Liver (tissue), 3 donors: Measurements from ENCODE around the gene GABRG2.

Source experiments
- GABPA ChIP-seq, 2 donors: IDR thresholded peaks in 1 of 2; conservative IDR thresholded peaks in 1 of 2; 2 replicates each; pipeline ENCODE4 v1.6.1; 2016; ENCODE audit warnings: antibody characterized with exemption in 2 of 2, mild to moderate bottlenecking in 1 of 2, moderate library complexity in 1 of 2
- SP1 ChIP-seq: IDR thresholded peaks from 2 replicates; pipeline ENCODE4 v1.6.1; 2018; ENCODE audit warnings: antibody characterized with exemption, mild to moderate bottlenecking
- YY1 ChIP-seq: IDR thresholded peaks from 2 replicates; pipeline ENCODE4 v1.6.1; 2016; ENCODE audit warnings: antibody characterized with exemption, mild to moderate bottlenecking
- TF ChIP-seq, protein P1 (sequence below): fragments of 150-350 bp; IDR thresholded peaks from 2 replicates; pipeline ENCODE4 v1.5.1; 2017; ENCODE audit warnings: improper control_type of control experiment, low read depth, low read length; ENCODE audit not compliant: missing input control
- TF ChIP-seq, protein P2 (sequence below): IDR thresholded peaks from 2 replicates; pipeline ENCODE4 v1.6.1; 2016; ENCODE audit warnings: antibody characterized with exemption
- TF ChIP-seq, protein P3 (sequence below): IDR thresholded peaks from 2 replicates; pipeline ENCODE4 v1.6.1; 2016; ENCODE audit warnings: antibody characterized with exemption
- donor health status: healthy.
- donor health status: healthy.

DNA sequence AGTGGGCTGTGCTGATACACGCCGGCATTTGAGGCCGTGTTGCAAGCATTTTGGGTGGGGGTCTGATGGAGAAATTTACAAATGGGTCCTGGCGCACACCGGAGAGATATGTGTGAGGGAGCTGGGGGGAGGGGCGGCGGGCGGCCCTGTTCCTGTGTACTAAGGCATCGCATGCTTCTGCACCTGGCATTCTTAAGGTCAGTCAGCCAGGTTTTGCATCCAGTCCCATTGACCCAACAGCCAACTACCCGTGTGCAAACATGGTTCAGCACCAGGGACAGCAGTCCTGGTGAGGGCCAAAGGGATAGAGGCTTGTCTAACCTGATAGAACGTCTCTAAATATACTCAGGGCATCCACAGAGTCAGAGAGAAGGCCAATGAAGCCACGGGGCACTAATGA is 839 bp downstream of the GABRG2 start:
- TF ChIP-seq, protein P1, sequence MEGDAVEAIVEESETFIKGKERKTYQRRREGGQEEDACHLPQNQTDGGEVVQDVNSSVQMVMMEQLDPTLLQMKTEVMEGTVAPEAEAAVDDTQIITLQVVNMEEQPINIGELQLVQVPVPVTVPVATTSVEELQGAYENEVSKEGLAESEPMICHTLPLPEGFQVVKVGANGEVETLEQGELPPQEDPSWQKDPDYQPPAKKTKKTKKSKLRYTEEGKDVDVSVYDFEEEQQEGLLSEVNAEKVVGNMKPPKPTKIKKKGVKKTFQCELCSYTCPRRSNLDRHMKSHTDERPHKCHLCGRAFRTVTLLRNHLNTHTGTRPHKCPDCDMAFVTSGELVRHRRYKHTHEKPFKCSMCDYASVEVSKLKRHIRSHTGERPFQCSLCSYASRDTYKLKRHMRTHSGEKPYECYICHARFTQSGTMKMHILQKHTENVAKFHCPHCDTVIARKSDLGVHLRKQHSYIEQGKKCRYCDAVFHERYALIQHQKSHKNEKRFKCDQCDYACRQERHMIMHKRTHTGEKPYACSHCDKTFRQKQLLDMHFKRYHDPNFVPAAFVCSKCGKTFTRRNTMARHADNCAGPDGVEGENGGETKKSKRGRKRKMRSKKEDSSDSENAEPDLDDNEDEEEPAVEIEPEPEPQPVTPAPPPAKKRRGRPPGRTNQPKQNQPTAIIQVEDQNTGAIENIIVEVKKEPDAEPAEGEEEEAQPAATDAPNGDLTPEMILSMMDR = no peak
- TF ChIP-seq YY1 = no peak
- no peak for TF ChIP-seq SP1
- TF ChIP-seq, protein P2, sequence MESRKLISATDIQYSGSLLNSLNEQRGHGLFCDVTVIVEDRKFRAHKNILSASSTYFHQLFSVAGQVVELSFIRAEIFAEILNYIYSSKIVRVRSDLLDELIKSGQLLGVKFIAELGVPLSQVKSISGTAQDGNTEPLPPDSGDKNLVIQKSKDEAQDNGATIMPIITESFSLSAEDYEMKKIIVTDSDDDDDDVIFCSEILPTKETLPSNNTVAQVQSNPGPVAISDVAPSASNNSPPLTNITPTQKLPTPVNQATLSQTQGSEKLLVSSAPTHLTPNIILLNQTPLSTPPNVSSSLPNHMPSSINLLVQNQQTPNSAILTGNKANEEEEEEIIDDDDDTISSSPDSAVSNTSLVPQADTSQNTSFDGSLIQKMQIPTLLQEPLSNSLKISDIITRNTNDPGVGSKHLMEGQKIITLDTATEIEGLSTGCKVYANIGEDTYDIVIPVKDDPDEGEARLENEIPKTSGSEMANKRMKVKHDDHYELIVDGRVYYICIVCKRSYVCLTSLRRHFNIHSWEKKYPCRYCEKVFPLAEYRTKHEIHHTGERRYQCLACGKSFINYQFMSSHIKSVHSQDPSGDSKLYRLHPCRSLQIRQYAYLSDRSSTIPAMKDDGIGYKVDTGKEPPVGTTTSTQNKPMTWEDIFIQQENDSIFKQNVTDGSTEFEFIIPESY = no peak
- no peak for TF ChIP-seq GABPA (IDR thresholded peaks at IDR 0.05 in 1 of 2, conservative IDR thresholded peaks at IDR 0.05 in 1 of 2)
- TF ChIP-seq, protein P3, sequence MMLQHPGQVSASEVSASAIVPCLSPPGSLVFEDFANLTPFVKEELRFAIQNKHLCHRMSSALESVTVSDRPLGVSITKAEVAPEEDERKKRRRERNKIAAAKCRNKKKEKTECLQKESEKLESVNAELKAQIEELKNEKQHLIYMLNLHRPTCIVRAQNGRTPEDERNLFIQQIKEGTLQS = no peak
